GM12892 (cell line): Measurements from ENCODE around the gene SLC7A10.

ENCODE experiments used
- POLR2A ChIP-seq: IDR thresholded peaks from 2 replicates; pipeline ENCODE4 v1.6.1; 2011; ENCODE audit warnings: low read depth, low read length, control low read depth
- POLR2AphosphoS5 ChIP-seq: IDR thresholded peaks from 2 replicates; pipeline ENCODE4 v1.6.1; 2011; ENCODE audit warnings: low read depth, low read length, control low read depth
- TAF1 ChIP-seq: IDR thresholded peaks from 2 replicates; pipeline ENCODE4 v1.6.1; 2011; ENCODE audit warnings: low read depth, mild to moderate bottlenecking, control low read depth, low read length, borderline replicate concordance

DNA sequence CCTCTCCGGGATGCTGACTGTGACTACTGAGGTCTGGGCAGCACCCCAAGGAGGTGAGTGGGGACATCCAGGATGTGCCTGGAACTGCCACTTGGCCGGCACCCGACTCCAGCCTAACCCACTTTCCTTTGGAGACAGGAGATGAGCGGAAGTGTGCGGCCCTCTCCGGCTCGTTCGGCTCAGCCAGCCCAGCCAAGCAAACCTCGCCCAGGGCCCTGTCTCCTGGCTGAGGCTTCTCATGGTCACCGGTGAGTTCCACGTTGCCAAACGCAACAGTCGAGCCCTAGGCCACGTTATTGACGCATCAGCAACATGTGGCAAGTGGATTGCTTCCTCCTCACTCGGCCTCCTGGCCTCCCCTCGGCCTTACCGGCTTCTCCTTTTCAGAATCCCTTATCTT lies 5.5 kb downstream of the SLC7A10 start:
- TF ChIP-seq POLR2A (no peak), TAF1 (no peak), POLR2AphosphoS5 (no peak)
